Stimulated activated naive CD8-positive, alpha-beta T cell treated with anti-CD3 and anti-CD28 coated beads, Interleukin-15, Interleukin-2, amounts not matched to agents 100 U/mL and 50 U/mL, for 24 hours (primary cell): ENCODE measurements around the gene IFIH1.

ENCODE experiments used
- ATAC-seq: fragments of 150-1000 bp; cut with Tn5 transposase; one replicate; pipeline ENCODE4 v1.10.0; 2021
- DNase-seq: peaks from one replicate; pipeline ENCODE4 v3.0.0; 2021

IFIH1 gene

GRCh38 chr2:162257425-162257824 lies 61.1 kb downstream of the IFIH1 start:
- no peak for ATAC-seq
- no peak for DNase-seq

GRCh38 chr2:162256591-162256991 lies 61.9 kb downstream of the IFIH1 start:
- DNase-seq (no peak), ATAC-seq (no peak)

GRCh38 chr2:162254236-162254871 lies 64.1 kb downstream of the IFIH1 start:
- ATAC-seq = no peak
- DNase-seq = no peak

DNA sequence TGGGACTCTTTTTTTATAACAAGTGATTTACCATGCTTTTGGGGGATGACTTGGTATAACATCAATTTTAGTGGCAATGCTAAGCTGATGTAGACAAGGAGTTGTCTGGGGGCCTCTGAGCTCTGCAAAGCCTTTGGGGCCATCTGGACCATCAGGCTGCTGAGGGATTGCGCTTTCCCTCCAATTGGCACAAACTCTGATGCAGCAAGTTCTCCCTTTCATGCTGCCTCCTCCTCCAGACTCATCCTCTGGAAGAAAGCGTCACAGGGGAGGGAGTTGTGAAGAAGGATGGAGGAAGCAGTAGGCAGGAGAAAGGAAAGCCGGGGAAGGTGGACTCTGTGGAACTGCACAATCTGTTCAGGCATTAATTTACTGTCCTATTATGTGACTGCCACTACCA lies 65.0 kb downstream of the IFIH1 start:
- ATAC-seq (no peak), DNase-seq (no peak)

- DNase-seq = no peak
- no peak for ATAC-seq
Observed at GRCh38 chr2:162252153-162252552, 66.3 kb downstream of the IFIH1 start.

GRCh38 chr2:162245781-162246180 lies 72.7 kb downstream of the IFIH1 start:
- no peak for ATAC-seq

DNA sequence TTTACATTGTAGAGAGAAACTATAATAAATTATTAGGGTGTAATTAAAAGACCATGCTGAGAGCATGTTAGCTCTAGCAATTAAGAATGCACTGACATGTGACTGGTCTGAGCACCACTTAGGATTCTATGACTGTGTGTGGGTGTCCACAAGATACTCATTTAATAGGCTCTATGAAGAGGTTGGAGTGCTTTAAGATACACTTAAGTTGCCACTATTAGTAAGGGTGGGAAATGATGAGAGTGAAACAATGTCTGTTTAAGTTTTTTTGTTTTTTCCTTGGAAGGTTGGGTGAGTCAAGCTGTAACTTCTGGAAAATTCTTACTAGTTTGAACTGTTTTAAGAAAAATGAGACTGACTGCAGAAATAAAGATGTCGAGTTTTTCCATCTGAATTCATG lies 73.4 kb downstream of the IFIH1 start:
- ATAC-seq (no peak), DNase-seq (no peak)

More at GRCh38 chr2:162245781-162246180, 72.7 kb downstream of the IFIH1 start:
- DNase-seq = no peak

- ATAC-seq = no peak
- no peak for DNase-seq
Observed at GRCh38 chr2:162244541-162245031, 73.9 kb downstream of the IFIH1 start.

DNA sequence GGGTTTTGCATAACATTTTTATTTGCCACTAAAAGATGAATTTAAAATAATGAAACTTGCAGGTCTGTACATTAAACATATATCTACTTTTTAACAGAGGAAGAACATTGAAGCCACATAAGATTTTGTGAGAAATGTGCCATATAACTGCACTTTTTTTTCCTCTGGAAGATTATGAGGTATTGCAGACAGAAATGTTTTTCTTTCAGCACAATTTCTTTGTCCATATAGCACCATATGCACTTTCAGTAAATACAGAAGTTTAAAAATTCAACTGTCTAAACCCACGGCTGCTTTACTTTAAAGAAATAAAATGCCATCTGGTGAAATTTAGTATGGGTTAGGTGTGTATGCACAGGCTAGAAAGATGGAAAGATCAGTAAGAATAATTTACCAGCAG lies 74.8 kb downstream of the IFIH1 start:
- DNase-seq = no peak
- ATAC-seq = no peak

- no peak for DNase-seq
Observed at GRCh38 chr2:162243294-162243693, 75.2 kb downstream of the IFIH1 start, which contains the start of gene FAP. Gene FAP (minus strand): TSS chr2:162243445. CDS start chr2:162243327, 118 bp downstream.

GRCh38 chr2:162242586-162243280 lies 75.8 kb downstream of the IFIH1 start:
- ATAC-seq = no peak
- no peak for DNase-seq

More at GRCh38 chr2:162243294-162243693, 75.2 kb downstream of the IFIH1 start, which contains the start of gene FAP:
- no peak for ATAC-seq

DNA sequence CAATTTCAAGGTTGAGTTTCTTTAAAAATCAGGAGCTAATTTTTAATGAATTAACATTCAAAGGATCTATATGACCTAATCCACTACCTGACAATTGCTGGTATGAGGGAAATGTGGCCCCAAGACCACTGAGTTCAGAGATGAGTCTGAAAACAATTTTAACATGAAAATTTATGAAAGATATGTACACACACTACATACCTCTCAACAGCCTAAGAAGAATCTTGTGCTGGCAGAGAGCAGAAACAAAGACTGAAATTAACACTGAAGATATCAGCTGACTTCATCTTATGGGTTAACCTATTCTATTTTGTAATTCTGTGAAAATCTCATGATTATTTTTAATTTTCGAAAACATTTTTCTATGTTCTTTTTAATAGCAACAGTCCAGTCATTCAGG lies 76.9 kb downstream of the IFIH1 start:
- no peak for ATAC-seq
- no peak for DNase-seq

DNA sequence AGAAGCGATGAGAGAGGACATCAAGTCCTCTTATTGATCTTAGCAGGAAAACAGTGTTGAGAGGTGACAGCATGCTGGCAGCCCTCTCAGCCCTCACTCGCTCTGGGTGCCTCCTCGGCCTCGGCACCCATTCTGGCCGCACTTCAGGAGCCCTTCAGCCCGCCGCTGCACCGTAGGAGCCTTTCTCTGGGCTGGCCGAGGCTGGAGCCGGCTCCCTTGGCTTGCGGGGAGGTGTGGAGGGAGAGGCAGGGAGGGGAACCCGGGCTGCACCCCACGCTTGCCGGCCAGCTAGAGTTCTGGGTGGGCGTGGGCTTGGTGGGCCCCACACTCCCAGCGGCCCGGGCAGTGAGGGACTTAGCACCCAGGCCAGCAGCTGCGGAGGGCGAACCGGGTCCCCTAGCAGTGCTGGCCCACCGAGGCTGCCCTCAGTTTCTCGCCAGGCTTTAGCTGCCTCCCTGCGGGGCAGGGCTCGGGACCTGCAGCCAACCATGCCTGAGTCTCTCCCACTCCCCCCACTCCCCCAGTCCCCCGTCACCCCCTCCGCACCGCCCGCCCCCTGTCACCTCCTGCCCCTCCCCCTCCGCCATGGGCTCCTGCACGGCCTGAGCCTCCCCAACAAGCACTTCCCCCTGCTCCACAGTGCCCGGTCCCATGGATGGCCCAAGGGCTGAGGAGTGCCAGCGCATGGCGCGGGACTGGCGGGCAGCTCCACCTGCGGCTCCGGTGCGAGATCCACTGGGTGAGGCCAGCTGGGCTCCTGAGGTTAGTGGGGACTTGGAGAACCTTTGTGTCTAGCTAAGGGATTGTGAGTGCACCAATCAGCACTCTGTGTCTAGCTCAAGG lies 83.6 kb downstream of the IFIH1 start:
- DNase-seq (no peak), ATAC-seq (no peak)

DNA sequence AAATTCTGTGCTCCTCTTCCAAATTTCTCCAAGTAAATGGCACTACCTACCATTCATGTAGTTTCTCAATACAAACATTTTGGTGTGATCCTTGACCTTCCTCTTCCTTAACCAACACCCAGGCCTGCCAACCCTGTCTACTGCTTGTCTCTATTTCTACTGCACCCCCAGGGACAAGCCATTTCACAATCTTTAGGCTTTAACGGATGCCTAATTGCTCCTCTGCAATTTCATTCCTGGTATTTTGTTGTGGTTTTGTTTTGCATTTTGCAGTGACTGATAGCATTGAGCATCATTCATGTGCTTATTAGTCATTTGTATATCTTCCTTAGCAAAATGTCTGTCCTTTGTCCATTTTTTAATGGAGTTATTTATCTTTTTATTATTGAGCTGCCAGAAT lies 85.3 kb downstream of the IFIH1 start:
- ATAC-seq = no peak
- DNase-seq = no peak

GRCh38 chr2:162232671-162233070 lies 85.8 kb downstream of the IFIH1 start:
- DNase-seq (no peak), ATAC-seq (no peak)

DNA sequence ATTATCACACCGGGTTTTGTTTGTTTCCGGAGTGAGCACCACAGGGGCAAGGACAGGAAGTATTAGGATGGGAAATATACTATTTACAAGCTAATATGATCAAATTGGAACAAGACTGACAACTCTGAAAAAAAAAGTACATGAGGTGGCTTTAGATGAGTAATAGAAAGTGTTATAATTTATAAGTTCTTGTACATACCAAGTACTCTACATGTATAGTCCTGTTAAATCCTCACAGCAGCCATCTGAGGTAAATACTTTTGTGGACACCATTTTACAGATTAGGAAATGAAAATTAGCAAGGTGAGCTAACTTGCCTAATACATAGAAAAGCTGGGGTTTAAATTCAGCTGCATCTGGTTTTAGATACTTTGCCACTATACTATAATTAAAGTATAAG lies 86.5 kb downstream of the IFIH1 start:
- no peak for ATAC-seq
- DNase-seq = no peak

DNA sequence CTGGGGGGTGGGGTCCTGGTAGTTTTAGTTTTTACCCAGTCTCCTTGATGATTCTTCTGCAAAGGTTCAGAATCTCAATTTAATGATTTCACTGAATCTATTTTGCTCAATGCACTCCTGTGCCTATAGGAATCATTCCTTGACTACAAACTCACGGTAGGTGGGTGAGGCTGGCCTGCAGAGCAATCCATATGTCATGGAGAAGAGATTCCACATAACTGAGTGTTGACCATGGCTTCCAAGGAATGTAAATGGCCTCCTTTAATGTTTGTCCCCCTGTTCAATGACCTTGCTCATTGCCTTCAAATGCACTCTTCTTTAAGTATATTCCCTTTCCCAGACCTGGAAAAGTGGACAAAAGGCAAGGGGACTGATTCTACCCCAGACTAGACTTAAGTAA lies 87.7 kb downstream of the IFIH1 start:
- ATAC-seq = no peak

GRCh38 chr2:162226836-162227235 lies 91.6 kb downstream of the IFIH1 start:
- ATAC-seq = no peak
- no peak for DNase-seq

More for the DNA sequence above, 87.7 kb downstream of the IFIH1 start:
- DNase-seq = no peak

DNA sequence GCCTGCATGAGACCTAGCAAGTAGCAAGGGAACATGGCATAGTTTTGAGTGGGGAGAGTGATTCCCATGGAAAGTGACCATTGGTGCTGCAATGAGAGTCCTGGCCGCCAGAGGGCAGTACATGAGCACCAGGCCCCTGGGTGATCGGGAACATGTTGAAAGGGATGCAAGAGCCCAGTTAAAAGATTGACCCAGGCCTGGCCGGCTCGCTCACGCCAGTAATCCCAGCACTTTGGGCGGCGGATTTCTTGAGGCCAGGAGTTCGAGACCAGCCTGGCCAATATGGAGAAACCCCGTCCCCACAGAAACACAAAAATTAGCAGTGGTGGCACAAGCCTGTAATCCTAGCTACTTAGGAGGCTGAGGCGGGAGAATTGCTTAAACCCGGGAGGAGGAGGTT lies 97.4 kb downstream of the IFIH1 start:
- DNase-seq (peak; percentile 68), ATAC-seq (peak; percentile 59)

DNA sequence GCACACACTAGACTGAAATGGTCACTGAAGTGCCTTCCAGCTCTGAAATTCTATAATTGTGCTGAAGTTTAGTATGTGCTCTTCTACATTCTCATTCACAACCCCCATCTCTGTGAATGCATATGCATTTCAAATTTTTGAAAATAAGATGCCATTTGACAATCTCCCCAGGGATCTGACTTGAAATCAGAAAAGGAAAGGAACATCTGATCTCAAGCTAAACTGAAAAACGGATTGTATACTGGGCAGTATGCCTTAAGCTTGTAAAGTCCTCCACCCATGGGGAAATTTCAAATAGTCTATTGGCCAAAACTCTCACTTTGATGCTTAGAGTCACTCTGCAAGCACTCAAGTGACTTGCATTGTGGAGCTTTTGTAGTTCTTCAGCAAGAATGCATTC lies 98.1 kb downstream of the IFIH1 start:
- no peak for DNase-seq
- no peak for ATAC-seq

DNA sequence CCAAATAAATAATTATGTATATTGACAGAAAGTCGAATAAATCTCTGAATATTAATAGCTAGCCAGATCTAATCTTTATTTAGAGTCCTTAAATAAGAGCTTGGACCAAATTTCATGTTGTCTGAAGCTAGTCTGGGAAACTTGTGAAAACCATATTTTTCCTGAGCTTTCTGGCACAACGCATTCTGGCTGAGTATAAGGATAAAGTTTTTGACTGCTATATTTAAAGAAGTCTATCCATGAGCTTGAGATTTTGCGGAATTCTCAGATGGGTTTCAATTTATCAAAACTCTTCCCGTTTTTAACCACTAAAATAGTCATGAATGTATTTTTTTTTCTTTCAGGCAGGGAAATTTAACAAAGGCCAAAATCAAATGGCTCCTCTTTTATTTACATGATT lies 99.1 kb downstream of the IFIH1 start:
- no peak for ATAC-seq
- no peak for DNase-seq

DNA sequence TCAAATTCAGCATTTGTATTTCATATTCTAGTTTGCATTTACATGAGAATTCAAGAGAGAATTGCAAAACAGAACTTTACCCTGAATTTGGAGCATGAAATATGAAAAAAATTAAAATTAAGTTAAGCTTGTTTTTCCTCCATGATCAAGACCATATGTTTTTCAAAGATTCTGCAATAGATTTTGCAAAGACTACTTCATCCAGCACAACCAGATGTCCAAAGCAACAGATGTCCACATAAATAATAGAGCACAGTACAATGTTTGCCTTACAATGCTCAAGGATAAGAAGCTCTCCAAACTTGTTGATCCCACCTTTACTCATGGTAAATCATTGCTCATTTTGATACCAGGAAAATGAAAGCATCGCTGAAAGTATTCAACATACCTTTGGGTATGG lies 100.9 kb downstream of the IFIH1 start:
- ATAC-seq (no peak), DNase-seq (no peak)
